Aorta (tissue), 5 donors: ENCODE results near the gene SNTN. TPM values are rescaled to one million over a fixed set of nuclear protein-coding genes. Genes with fewer than 3 reads are reported as not detected.

Source experiments
- ATAC-seq: fragments of 200-7000 bp; cut with Tn5 transposase; one replicate; pipeline ENCODE4 v1.9.1; 2022; ENCODE audit warnings: moderate library complexity; ENCODE audit not compliant: low FRiP score
- DNase-seq, 2 donors: peaks; one replicate each; pipeline ENCODE4 v3.0.0-alpha.2; 2020
- H3K27ac ChIP-seq, 2 donors: one replicate each; pipeline ENCODE4 v1.5.1; 2013; ENCODE audit warnings: low read length in 2 of 2, mild to moderate bottlenecking in 2 of 2, moderate library complexity in 2 of 2, control low read depth in 1 of 2, inconsistent platforms in 1 of 2, low read depth in 1 of 2
- H3K27me3 ChIP-seq, 2 donors: one replicate each; pipeline ENCODE4 v1.6.1; 2013; ENCODE audit warnings: control low read depth in 1 of 2, low read length in 1 of 2, mild to moderate bottlenecking in 1 of 2, moderate library complexity in 1 of 2; ENCODE audit not compliant: insufficient read depth in 2 of 2, control insufficient read depth in 1 of 2
- H3K36me3 ChIP-seq, 2 donors: one replicate each; pipeline ENCODE4 v1.6.1; 2013; ENCODE audit warnings: control low read depth in 1 of 2, low read length in 1 of 2, mild to moderate bottlenecking in 1 of 2; ENCODE audit not compliant: insufficient read depth in 2 of 2, control insufficient read depth in 1 of 2
- H3K4me1 ChIP-seq, 2 donors: one replicate each; pipeline ENCODE4 v1.6.1; 2013; ENCODE audit warnings: low read length in 2 of 2, control low read depth in 1 of 2, mild to moderate bottlenecking in 1 of 2, moderate library complexity in 1 of 2; ENCODE audit not compliant: insufficient read depth in 2 of 2, control insufficient read depth in 1 of 2
- H3K4me3 ChIP-seq, 2 donors: one replicate each; pipeline ENCODE4 v1.5.1; 2013; ENCODE audit warnings: low read length in 2 of 2, control low read depth in 1 of 2, mild to moderate bottlenecking in 1 of 2
- H3K9me3 ChIP-seq: one replicate; pipeline ENCODE4 v1.6.1; 2013; ENCODE audit warnings: mild to moderate bottlenecking, low read length; ENCODE audit not compliant: control insufficient read depth
- WGBS, 2 donors: extraction: QIAGEN DNeasy Blood & Tissue Kit; methylation state at CpG; one replicate each; pipeline ENCODE4 v1.1.7; 2013; 5-methylcytosine and 5-hydroxymethylcytosine counted together
- intact Hi-C, 2 donors: fragments of 100-400 bp; cut with DNase I; formaldehyde crosslinking; loops; one replicate each; pipeline versions ENCODE4 v1.14.2 to v1.15.0; 2022
- long read RNA-seq, 2 donors: library from polyadenylated mRNA; unstranded; transcript quantifications; one replicate each; pipeline ENCODE4 v2.0.0, GENCODE V29; 2020 to 2021
- polyA plus RNA-seq, 2 donors: library from polyadenylated mRNA; stranded (reverse); fragments of 200-250 nt; gene quantifications; one replicate each; pipeline ENCODE4 v1.2.3, GENCODE V29; 2013
- total RNA-seq, 2 donors: library from RNA; stranded (reverse); fragmentation: NEBNext Ultra II Directional; extraction: Animal tissue kit (Norgen Biotek cat#: 25700); gene quantifications; one replicate each; pipeline ENCODE4 v1.2.1, GENCODE V29; 2021
- donor health status: healthy with polysubstance abuse.
- donor health status: Bipolar disorder and iron deficiency.
- donor health status: DM: no; HTN: no; CAD: no.
- donor health status: DM: no; HTN: no; CAD: no.
- donor health status: DM: yes; HTN: yes; CAD: no.

SNTN gene
- total RNA-seq: not detected
- not detected for polyA plus RNA-seq
- long read RNA-seq, donor 1: 0 reads
- long read RNA-seq, donor 2: 0 reads

- H3K27me3 ChIP-seq: no peaks in the 10 kb centered on the region
- no peak within 1 kb of the TSS for H3K27ac ChIP-seq
- H3K4me3 ChIP-seq: no peak within 1 kb of the TSS
- intact Hi-C loops: no loop called here
- H3K4me1 ChIP-seq: no peaks in the 10 kb centered on the region
- ATAC-seq (no peak), DNase-seq (no peak)
- H3K36me3 ChIP-seq: no peaks in the 10 kb centered on the region
- WGBS, 2 donors: 73 to 79% methylated on average over 5 of the region's 5 CpGs
- H3K9me3 ChIP-seq: peaks cover 3% of the 10 kb centered on the region
Measured at GRCh38 chr3:63652066-63652725, at the start of gene SNTN. TSS of gene SNTN (plus strand) at chr3:63652675. CDS start at chr3:63652688, 13 bp downstream.

GRCh38 chr3:63607716-63608115 is 44.8 kb upstream of the SNTN start:
- DNase-seq (no peak), ATAC-seq (no peak)
- no peaks in the 10 kb centered on the region for H3K27me3 ChIP-seq
- intact Hi-C loops: no loop called here
- H3K9me3 ChIP-seq: peaks cover 1% of the 10 kb centered on the region
- no peak overlapping the region for H3K27ac ChIP-seq
- no peak overlapping the region for H3K4me3 ChIP-seq
- WGBS, 2 donors: 34 to 45% methylated on average over 3 of the region's 3 CpGs
- no peaks in the 10 kb centered on the region for H3K36me3 ChIP-seq
- no peaks in the 10 kb centered on the region for H3K4me1 ChIP-seq

- Histone ChIP-seq H3K4me1 (no peaks in the 10 kb centered on the region), H3K9me3 (peaks cover 1% of the 10 kb centered on the region), H3K36me3 (no peaks in the 10 kb centered on the region), H3K4me3 (no peak overlapping the region), H3K27me3 (no peaks in the 10 kb centered on the region), H3K27ac (no peak overlapping the region)
- no peak for ATAC-seq
- DNase-seq: no peak
- intact Hi-C loops: no loop called here
- 86 to 88% methylated on average over 7 of the region's 7 CpGs for WGBS, 2 donors
Measured at GRCh38 chr3:63609408-63609807, 43.1 kb upstream of the SNTN start.

- Histone ChIP-seq H3K4me3 (no peak overlapping the region), H3K27ac (no peak overlapping the region), H3K27me3 (no peaks in the 10 kb centered on the region), H3K36me3 (no peaks in the 10 kb centered on the region), H3K9me3 (peaks cover 1% of the 10 kb centered on the region), H3K4me1 (no peaks in the 10 kb centered on the region)
- DNase-seq (no peak), ATAC-seq (no peak)
- intact Hi-C loops: no loop called here
- WGBS, 2 donors: 81 to 86% methylated on average over 4 of the region's 4 CpGs
Measured at GRCh38 chr3:63609834-63610233, 42.6 kb upstream of the SNTN start.

- Histone ChIP-seq H3K4me3 (no peak overlapping the region), H3K36me3 (no peaks in the 10 kb centered on the region), H3K27me3 (no peaks in the 10 kb centered on the region), H3K4me1 (no peaks in the 10 kb centered on the region), H3K27ac (no peak overlapping the region), H3K9me3 (no peaks in the 10 kb centered on the region)
- ATAC-seq (no peak), DNase-seq (no peak)
- 86 to 94% methylated on average over 1 of the region's 1 CpG for WGBS, 2 donors
- intact Hi-C loops: no loop called here
Measured at GRCh38 chr3:63611382-63611781, 41.1 kb upstream of the SNTN start.

- H3K27ac ChIP-seq: no peak overlapping the region
Measured at GRCh38 chr3:63613561-63613960, 38.9 kb upstream of the SNTN start.

GRCh38 chr3:63617391-63617790 is 35.1 kb upstream of the SNTN start:
- intact Hi-C loops: no loop called here
- ATAC-seq (no peak), DNase-seq (no peak)
- no peak overlapping the region for H3K27ac ChIP-seq
- no peaks in the 10 kb centered on the region for H3K9me3 ChIP-seq
- no peaks in the 10 kb centered on the region for H3K4me1 ChIP-seq
- no peaks in the 10 kb centered on the region for H3K27me3 ChIP-seq
- no peak overlapping the region for H3K4me3 ChIP-seq
- 69 to 72% methylated on average over 4 of the region's 4 CpGs for WGBS, 2 donors
- H3K36me3 ChIP-seq: no peaks in the 10 kb centered on the region

More at GRCh38 chr3:63613561-63613960, 38.9 kb upstream of the SNTN start:
- H3K4me1 ChIP-seq: no peaks in the 10 kb centered on the region
- no peaks in the 10 kb centered on the region for H3K27me3 ChIP-seq
- DNase-seq (no peak), ATAC-seq (no peak)
- intact Hi-C loops: no loop called here
- H3K9me3 ChIP-seq: no peaks in the 10 kb centered on the region
- no peak overlapping the region for H3K4me3 ChIP-seq
- WGBS, 2 donors: 38 to 52% methylated on average over 1 of the region's 1 CpG
- no peaks in the 10 kb centered on the region for H3K36me3 ChIP-seq

GRCh38 chr3:63624941-63625560 is 27.4 kb upstream of the SNTN start:
- DNase-seq (no peak), ATAC-seq (no peak)
- Histone ChIP-seq H3K27me3 (no peaks in the 10 kb centered on the region), H3K36me3 (no peaks in the 10 kb centered on the region), H3K9me3 (no peaks in the 10 kb centered on the region), H3K27ac (no peak overlapping the region), H3K4me1 (no peaks in the 10 kb centered on the region), H3K4me3 (no peak overlapping the region)
- 12% methylated on average over 8 of the region's 8 CpGs for WGBS, 2 donors
- intact Hi-C loops: no loop called here

- ATAC-seq (no peak), DNase-seq (no peak)
- Histone ChIP-seq H3K36me3 (no peaks in the 10 kb centered on the region), H3K27me3 (no peaks in the 10 kb centered on the region), H3K27ac (no peak overlapping the region), H3K4me3 (no peak overlapping the region), H3K9me3 (no peaks in the 10 kb centered on the region), H3K4me1 (no peaks in the 10 kb centered on the region)
- intact Hi-C loops: no loop called here
- 84 to 85% methylated on average over 4 of the region's 4 CpGs for WGBS, 2 donors
Measured at GRCh38 chr3:63631670-63632069, 20.8 kb upstream of the SNTN start.
